GM19463 (cell line): ENCODE results near the gene RTN4RL2.

Experiments used
- ATAC-seq: cut with Tn5 transposase; IDR thresholded peaks from one replicate; pipeline ENCODE4 v1.9.1; 2021; ENCODE audit warnings: mild to moderate bottlenecking, moderate library complexity; ENCODE audit not compliant: unreplicated experiment

The RTN4RL2 gene

GRCh38 chr11:57523419-57523818, 63.1 kb downstream of the RTN4RL2 start:
- no peak for ATAC-seq
